ENCODE measurements around the gene SLX9.

GRCh38 chr21:44998086-44998620 is 58.3 kb downstream of the SLX9 start:
- TF ChIP-seq YY1 (IDR thresholded peaks at IDR 0.05; ENCODE audit: insufficient read depth, insufficient read length) (no peak), ZNF274 (IDR thresholded peaks at IDR 0.05; ENCODE audit: low read depth, low read length) (no peak)

Measured in NT2/D1 (cell line).